Measurements from ENCODE around the gene DTNA.
"Not testable (repeated sequence)": the region's sequence is repeated elsewhere in the genome, so short reads cannot be mapped to it uniquely, and the experiment has no call there.

DNA sequence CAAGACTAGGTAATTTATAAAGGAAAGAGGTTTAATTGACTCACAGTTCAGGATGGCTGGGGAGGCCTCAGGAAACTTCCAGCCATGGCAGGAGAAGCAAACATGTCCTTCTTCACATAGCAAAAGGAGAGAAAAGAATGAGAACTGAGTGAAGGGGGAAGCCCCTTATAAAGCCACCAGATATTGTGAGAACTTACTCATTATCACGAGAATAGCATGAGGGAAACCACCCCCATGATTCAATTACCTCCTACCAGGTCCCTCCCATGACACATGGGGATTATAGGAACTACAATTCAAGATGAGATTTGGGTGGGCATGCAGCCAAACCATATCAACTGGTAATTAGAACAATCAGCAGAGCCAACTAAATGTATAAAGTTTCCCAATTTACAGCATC, 196.9 kb downstream of the DTNA start:
- not testable (repeated sequence) for TF ChIP-seq CTCF (conservative IDR thresholded peaks at IDR 0.05); EZH2 (IDR thresholded peaks at IDR 0.05; ENCODE audit: low read depth)
